Measurements from ENCODE around the gene RWDD4. TPM values are rescaled to one million over a fixed set of nuclear protein-coding genes. Genes with fewer than 3 reads are reported as not detected.

The RWDD4 gene
- total and polyA plus RNA-seq, 3 donors from 2014 or later = 14.5 to 25.4 (median 23.0) TPM

DNA sequence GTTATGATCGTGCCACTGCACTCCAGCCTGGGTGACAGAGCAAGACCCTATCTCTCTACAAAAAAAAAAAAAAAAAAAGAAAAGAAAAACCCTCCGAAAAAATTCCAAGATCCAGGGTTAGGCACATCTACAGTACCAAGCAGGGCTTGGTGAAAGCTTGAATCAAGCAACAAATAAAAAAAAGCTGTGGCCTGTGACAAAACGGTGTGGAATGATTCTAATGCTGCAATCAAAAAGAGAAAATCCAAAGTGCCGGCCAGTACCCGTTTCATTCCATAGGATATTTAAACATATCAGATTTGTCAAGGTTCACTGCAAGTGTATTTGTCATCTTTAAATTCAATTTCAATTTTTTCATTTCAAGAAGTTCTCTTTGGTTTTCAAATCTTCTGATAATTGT lies 20.5 kb downstream of the RWDD4 start:
- Histone ChIP-seq H3K9me3 (no peaks in the 10 kb centered on the region), H3K36me3 (ENCODE audit: low read depth, missing control alignments) (no peaks in the 10 kb centered on the region), H3K27ac (peak overlapping the region in 1 of 2 donors; percentile 70), H3K4me1 (peaks cover 5% of the 10 kb centered on the region), H3K27me3 (no peaks in the 10 kb centered on the region), H3K4me3 (no peak overlapping the region)
- DNase-seq = peak; percentile 8
- intact Hi-C loops (cut with DNase I; ENCODE audit: low total_unique reads) = no loop called here
- 80 to 82% methylated on average over 5 of the region's 5 CpGs for WGBS, 2 donors
- TF ChIP-seq, protein P1, sequence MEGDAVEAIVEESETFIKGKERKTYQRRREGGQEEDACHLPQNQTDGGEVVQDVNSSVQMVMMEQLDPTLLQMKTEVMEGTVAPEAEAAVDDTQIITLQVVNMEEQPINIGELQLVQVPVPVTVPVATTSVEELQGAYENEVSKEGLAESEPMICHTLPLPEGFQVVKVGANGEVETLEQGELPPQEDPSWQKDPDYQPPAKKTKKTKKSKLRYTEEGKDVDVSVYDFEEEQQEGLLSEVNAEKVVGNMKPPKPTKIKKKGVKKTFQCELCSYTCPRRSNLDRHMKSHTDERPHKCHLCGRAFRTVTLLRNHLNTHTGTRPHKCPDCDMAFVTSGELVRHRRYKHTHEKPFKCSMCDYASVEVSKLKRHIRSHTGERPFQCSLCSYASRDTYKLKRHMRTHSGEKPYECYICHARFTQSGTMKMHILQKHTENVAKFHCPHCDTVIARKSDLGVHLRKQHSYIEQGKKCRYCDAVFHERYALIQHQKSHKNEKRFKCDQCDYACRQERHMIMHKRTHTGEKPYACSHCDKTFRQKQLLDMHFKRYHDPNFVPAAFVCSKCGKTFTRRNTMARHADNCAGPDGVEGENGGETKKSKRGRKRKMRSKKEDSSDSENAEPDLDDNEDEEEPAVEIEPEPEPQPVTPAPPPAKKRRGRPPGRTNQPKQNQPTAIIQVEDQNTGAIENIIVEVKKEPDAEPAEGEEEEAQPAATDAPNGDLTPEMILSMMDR (IDR thresholded peaks at IDR 0.05) = no peak
- no peak for TF ChIP-seq POLR2A (IDR thresholded peaks at IDR 0.05)

DNA sequence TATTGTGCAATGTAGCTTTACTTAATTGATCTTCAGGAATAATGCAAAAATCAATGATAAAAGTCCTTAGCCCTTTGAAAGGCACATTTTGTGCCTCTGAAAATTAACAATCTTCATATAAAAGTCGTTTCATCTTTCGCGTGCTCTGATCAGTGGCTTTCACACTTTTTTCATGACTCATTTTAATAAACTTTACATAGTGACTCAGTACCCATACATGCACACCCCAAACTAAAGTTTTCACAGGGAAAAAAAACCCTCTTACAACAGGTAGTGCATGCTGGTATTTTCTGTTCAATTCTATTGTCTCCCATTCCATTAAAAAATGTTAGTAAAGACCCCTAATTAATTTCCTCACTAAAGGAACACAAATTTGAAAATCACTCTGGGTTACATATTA lies 21.5 kb downstream of the RWDD4 start:
- WGBS, 2 donors = 61 to 73% methylated on average over 3 of the region's 3 CpGs
- Histone ChIP-seq H3K36me3 (ENCODE audit: low read depth, missing control alignments) (no peaks in the 10 kb centered on the region), H3K27ac (no peak overlapping the region), H3K4me3 (no peak overlapping the region), H3K9me3 (no peaks in the 10 kb centered on the region), H3K27me3 (no peaks in the 10 kb centered on the region), H3K4me1 (peaks cover 10% of the 10 kb centered on the region)
- intact Hi-C loops (cut with DNase I; ENCODE audit: low total_unique reads) = no loop called here
- no peak for DNase-seq
- TF ChIP-seq POLR2A (IDR thresholded peaks at IDR 0.05) = no peak
- TF ChIP-seq, protein P1 (IDR thresholded peaks at IDR 0.05) = no peak

- H3K9me3 ChIP-seq = no peaks in the 10 kb centered on the region
- no peak overlapping the region for H3K4me3 ChIP-seq
- peaks cover 11% of the 10 kb centered on the region for H3K4me1 ChIP-seq
- no peaks in the 10 kb centered on the region for H3K27me3 ChIP-seq
- peak; percentile 14 for DNase-seq
- intact Hi-C loops (cut with DNase I; ENCODE audit: low total_unique reads) = no loop called here
- TF ChIP-seq, protein P1 (IDR thresholded peaks at IDR 0.05) = no peak
- no peak for TF ChIP-seq POLR2A (IDR thresholded peaks at IDR 0.05)
- WGBS, 2 donors = 43 to 63% methylated on average over 5 of the region's 5 CpGs
- H3K27ac ChIP-seq = peak overlapping the region; percentile 12 to 64
- no peaks in the 10 kb centered on the region for H3K36me3 ChIP-seq (ENCODE audit: low read depth, missing control alignments)
Observed at GRCh38 chr4:183636923-183637322, 22.1 kb downstream of the RWDD4 start.

DNA sequence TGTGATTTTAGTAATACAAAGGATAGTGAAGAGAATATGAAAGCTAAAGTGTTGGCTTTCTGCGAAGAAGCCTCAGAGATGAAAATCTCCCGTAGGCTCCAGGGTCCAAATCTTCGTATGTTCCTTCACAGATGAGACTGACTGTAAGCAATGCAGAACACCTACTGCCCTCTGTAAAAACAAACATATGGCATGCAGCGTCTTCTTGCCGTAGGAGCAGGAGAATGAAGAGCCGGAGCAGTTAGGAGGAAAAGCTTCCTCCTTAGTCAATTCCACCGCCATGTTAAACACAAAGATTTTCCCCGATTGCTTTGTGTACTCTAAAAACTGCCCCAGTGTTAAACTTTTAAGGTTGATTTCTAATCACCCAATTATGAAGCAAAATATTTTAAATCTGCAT lies 22.5 kb downstream of the RWDD4 start:
- peak; percentile 7 for DNase-seq
- Histone ChIP-seq H3K9me3 (no peaks in the 10 kb centered on the region), H3K4me3 (no peak overlapping the region), H3K4me1 (peaks cover 11% of the 10 kb centered on the region), H3K36me3 (ENCODE audit: low read depth, missing control alignments) (no peaks in the 10 kb centered on the region), H3K27ac (peak overlapping the region; percentile 12 to 64), H3K27me3 (no peaks in the 10 kb centered on the region)
- no peak for TF ChIP-seq POLR2A (IDR thresholded peaks at IDR 0.05)
- TF ChIP-seq, protein P1 (IDR thresholded peaks at IDR 0.05) = no peak
- WGBS, 2 donors = 71 to 75% methylated on average over 8 of the region's 8 CpGs
- intact Hi-C loops (cut with DNase I; ENCODE audit: low total_unique reads) = no loop called here

DNA sequence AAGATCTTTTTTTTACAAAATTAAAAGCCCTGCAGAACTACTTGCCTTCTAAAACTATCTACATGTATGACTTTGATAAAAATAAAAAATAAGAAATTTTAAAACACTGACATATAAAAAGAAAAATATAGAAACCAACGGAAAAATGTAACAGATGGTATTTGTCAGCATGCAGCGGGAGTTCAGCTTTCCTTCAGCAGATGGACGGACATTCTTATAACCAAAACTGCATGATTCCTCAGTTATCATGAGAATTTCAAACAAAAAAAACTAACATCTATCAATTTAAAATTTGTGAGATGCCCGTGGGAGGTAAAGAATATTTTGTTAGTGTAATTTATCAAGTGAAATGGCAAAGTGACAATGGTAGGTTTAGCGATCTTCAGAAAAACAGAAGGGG lies 23.2 kb downstream of the RWDD4 start:
- H3K36me3 ChIP-seq (ENCODE audit: low read depth, missing control alignments) = no peaks in the 10 kb centered on the region
- no peaks in the 10 kb centered on the region for H3K9me3 ChIP-seq
- H3K27me3 ChIP-seq = no peaks in the 10 kb centered on the region
- TF ChIP-seq, protein P1 (IDR thresholded peaks at IDR 0.05) = no peak
- TF ChIP-seq POLR2A (IDR thresholded peaks at IDR 0.05) = no peak
- peak; percentile 10 for DNase-seq
- 60 to 64% methylated on average over 5 of the region's 5 CpGs for WGBS, 2 donors
- peaks cover 11% of the 10 kb centered on the region for H3K4me1 ChIP-seq
- intact Hi-C loops (cut with DNase I; ENCODE audit: low total_unique reads) = no loop called here
- no peak overlapping the region for H3K4me3 ChIP-seq
- peak overlapping the region; percentile 21 to 64 for H3K27ac ChIP-seq
